IPS-18c (cell line): ENCODE measurements around the gene ABTB2.

Source experiments
- H3K4me3 ChIP-seq: 2 replicates; pipeline ENCODE4 v1.7.0; 2013; ENCODE audit warnings: low read depth, mild to moderate bottlenecking, low read length, moderate library complexity; ENCODE audit not compliant: insufficient read depth
- H3K9me3 ChIP-seq: one replicate; pipeline ENCODE4 v1.6.1; 2013; ENCODE audit warnings: mild to moderate bottlenecking, low read length, moderate library complexity; ENCODE audit not compliant: control insufficient read depth, insufficient read depth

Gene ABTB2

DNA sequence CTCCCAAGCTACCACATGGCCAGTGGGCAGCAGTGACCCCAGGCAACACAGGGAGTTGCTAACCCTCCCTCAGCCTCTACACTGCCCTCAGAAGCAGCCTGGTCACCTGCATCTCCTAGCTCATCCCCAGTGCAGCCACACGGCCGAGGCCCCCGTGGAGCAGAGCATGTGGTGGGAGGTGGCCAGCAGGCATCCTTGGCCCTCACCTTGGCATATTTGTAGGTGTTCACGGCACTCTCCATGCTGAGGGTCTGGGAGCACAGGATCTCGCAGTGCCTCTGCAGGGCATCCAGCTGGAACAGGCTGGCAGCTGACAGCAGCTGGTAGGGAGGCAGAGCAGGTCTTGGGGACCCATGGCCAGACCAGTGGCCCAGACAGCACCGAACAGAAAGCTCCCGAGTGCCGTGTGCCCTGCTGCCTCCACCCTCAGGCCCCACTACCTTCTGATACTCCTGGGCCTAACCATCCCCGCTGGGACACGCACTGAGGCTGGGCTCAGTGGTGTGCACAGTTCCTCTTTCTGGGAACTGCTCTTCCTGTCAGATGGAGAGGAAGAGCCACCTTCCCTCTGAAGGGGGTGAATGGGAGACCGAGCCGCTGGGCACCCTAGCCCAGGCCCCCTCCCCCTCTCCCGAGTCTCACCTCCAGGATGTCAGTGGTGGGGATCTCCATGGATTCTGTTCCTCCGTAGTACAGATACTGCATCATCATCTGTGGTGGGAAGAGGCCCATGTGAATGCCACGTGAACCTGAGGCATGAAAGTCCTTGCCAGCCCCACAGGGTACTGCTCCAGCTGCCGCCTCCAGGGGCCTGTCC lies 203.5 kb downstream of the ABTB2 start:
- Histone ChIP-seq H3K9me3 (no peaks in the 10 kb centered on the region), H3K4me3 (no peak overlapping the region)

GRCh38 chr11:34151916-34152845 lies 205.6 kb downstream of the ABTB2 start:
- H3K4me3 ChIP-seq: no peak overlapping the region
- H3K9me3 ChIP-seq: no peaks in the 10 kb centered on the region

- Histone ChIP-seq H3K4me3 (no peak overlapping the region), H3K9me3 (no peaks in the 10 kb centered on the region)
Measured at GRCh38 chr11:34151166-34151565, 206.6 kb downstream of the ABTB2 start.

GRCh38 chr11:34150494-34151151 lies 207.2 kb downstream of the ABTB2 start:
- H3K9me3 ChIP-seq: no peaks in the 10 kb centered on the region
- no peak overlapping the region for H3K4me3 ChIP-seq

DNA sequence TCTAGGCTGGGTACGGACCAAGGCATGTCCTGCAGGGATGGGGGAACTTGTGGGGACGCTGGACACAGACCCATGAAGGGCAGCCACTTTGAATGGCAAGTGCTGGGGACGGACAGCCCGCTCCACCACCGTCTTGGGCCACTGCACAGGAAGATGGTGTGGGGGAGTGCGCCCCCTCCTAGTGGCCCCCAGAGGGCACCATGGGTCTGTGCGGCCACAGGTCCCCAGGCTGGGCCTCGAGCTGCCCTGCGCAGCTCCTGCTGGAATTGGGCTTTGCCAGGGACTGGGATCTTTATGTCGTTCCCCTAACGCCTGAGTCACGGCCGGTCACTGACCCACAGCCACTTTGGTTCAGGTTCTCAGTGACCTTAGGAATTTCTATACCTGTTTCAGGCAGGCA lies 208.0 kb downstream of the ABTB2 start:
- Histone ChIP-seq H3K4me3 (no peak overlapping the region), H3K9me3 (no peaks in the 10 kb centered on the region)

- Histone ChIP-seq H3K4me3 (no peak overlapping the region), H3K9me3 (no peaks in the 10 kb centered on the region)
Measured at GRCh38 chr11:34149274-34149673, 208.5 kb downstream of the ABTB2 start.

- no peak overlapping the region for H3K4me3 ChIP-seq
Measured at GRCh38 chr11:34148504-34149165, 209.2 kb downstream of the ABTB2 start.

GRCh38 chr11:34147581-34147980 lies 210.2 kb downstream of the ABTB2 start:
- no peak overlapping the region for H3K4me3 ChIP-seq
- H3K9me3 ChIP-seq: no peaks in the 10 kb centered on the region

More at GRCh38 chr11:34148504-34149165, 209.2 kb downstream of the ABTB2 start:
- no peaks in the 10 kb centered on the region for H3K9me3 ChIP-seq

DNA sequence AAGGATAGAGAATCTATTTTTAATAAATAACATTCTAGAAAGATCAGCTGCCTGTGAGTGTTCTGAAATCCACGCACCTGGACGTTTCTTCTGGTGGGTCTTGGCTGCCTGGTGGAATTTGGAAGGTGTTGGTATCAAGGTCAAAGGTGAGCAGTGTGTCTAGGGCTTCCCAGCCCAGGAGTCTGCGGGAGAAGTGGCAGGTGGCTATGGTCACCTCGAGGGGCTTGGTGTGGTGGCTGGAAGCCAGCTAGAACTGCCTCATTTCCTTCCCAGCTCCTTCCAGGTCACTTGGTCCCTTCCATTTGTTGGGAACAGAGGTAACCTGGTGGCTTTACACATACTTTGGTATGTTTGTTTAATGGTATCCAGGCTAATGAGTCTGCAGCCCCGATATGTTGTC lies 210.9 kb downstream of the ABTB2 start:
- no peak overlapping the region for H3K4me3 ChIP-seq
- H3K9me3 ChIP-seq: no peaks in the 10 kb centered on the region

GRCh38 chr11:34146411-34146810 lies 211.4 kb downstream of the ABTB2 start:
- H3K4me3 ChIP-seq: no peak overlapping the region
- H3K9me3 ChIP-seq: no peaks in the 10 kb centered on the region

DNA sequence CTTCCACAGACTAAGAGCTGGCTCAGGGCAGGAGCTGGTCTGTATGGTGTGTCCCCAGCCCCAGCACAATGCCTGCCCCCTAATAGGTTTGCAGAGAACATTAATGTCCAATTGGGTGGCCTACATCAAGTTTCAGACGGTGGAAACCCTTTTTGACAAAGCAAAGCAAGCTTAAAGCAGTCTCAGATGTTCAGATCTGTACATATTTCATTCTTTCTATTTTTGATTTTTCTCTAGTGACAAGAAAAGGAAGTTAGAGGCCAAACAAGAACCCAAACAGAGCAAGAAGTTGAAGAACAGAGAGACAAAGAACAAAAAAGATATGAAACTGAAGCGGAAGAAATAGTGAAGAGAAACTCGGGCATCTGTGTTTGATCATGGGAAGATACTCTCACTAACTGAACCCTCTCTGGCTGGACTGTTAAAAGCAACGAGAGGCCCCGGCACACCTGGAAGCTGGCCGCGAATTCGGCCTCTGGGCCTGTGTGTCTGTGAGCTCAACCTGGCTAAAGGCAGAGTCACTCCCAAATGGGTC lies 211.9 kb downstream of the ABTB2 start:
- H3K4me3 ChIP-seq: no peak overlapping the region
- no peaks in the 10 kb centered on the region for H3K9me3 ChIP-seq

DNA sequence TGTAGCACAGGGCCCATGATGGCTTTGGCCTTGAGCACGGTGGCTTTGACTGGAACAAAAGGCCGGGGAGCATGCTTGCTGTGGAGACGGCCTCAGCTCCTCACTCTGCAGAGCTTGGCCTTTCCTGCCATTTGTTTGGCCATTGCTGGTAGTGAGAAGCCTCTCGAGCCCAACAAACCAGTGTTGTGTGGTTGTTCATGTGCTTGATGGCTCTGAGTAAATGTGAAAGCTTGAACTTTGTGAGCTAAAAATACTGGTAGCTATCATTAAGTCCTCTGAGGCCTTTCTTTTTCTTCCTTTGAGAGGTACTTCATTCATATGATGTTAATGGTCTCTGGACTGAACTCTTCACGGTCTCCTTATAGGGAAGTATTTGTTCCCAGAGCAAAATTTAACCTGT lies 212.7 kb downstream of the ABTB2 start:
- no peak overlapping the region for H3K4me3 ChIP-seq
- no peaks in the 10 kb centered on the region for H3K9me3 ChIP-seq

GRCh38 chr11:34143048-34143447 lies 214.8 kb downstream of the ABTB2 start:
- no peaks in the 10 kb centered on the region for H3K9me3 ChIP-seq
- H3K4me3 ChIP-seq: no peak overlapping the region

- no peak overlapping the region for H3K4me3 ChIP-seq
- H3K9me3 ChIP-seq: no peaks in the 10 kb centered on the region
Measured at GRCh38 chr11:34140149-34140548, 217.7 kb downstream of the ABTB2 start.

DNA sequence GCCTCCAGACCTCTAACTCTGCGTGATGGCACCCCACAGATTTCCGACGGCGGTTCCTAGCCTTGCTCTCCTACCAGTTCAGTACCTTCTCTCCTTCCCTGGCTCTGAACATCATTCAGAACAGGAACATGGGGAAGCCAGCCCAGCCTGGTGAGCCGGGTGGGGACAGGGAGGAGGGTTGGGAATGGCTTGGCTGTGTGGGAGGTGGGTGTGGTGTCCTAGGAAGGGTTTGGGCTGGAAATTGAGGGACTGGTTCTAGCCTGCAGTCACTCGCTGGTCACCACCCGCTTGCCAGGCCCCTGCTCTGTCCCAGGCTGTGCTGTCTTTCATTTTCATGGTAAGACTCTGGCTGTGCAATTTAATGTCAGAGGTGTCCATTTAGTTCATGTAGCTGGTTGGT lies 218.5 kb downstream of the ABTB2 start:
- H3K4me3 ChIP-seq: no peak overlapping the region
- H3K9me3 ChIP-seq: no peaks in the 10 kb centered on the region

DNA sequence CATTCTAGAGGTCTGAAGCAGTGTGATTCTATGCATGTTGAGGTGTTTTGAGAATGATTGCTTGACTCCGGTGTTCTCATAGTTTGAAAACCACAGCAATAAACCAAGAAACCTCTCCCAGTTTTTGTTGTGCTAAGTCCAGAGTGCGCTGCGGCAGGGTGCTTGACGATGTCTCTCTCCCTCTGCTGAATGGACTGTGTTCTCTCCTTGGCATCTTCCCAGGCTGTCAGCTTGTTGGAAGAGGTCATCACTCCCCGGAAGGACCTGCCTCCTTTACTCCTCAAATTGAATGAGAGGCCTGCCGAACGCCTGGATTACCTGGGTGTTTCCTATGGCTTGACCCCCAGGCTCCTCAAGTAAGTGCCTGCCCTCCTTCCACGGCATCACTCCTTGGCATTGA lies 221.4 kb downstream of the ABTB2 start:
- Histone ChIP-seq H3K9me3 (no peaks in the 10 kb centered on the region), H3K4me3 (no peak overlapping the region)

DNA sequence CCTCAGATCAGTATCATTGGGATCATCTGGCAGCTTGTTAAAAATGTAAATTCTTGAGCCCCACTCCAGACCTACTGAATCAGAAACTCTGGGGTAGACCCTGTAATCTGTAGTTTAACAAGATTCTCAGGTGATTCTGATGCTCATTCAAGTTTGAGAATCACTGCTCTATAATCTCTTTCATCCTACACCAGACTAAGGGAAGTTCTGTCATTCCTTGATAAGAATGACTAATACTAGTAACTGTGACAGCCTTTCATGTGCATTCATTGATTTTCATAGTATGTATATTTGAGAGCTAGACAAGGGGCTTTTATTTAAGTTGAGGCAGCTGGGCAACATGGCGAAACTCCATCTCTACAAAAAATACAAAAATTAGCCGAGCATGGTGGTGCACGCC lies 222.4 kb downstream of the ABTB2 start:
- H3K4me3 ChIP-seq: no peak overlapping the region
- H3K9me3 ChIP-seq: no peaks in the 10 kb centered on the region
